ENCODE results near the gene NTHL1. TPM values are rescaled to one million over a fixed set of nuclear protein-coding genes. Genes with fewer than 3 reads are reported as not detected.
A peak's percentile ranks its signal among the peaks of the same experiment; 100 is the strongest.
"Not testable (repeated sequence)": the region's sequence is repeated elsewhere in the genome, so short reads cannot be mapped to it uniquely, and the experiment has no call there.

NTHL1 gene
- polyA plus RNA-seq, 3 donors, result 15.4 to 17.7 (median 16.9) TPM

- DNase-seq (ENCODE audit: low read depth in 3 of 3, low spot score in 2 of 3), result no peak
These were observed 4.5 kb downstream of the NTHL1 start for GRCh38 chr16:2042986-2043666.

GRCh38 chr16:2042171-2042985, 5.3 kb downstream of the NTHL1 start:
- DNase-seq (ENCODE audit: low read depth in 3 of 3, low spot score in 2 of 3), result no peak

GRCh38 chr16:2040787-2041522, 6.7 kb downstream of the NTHL1 start:
- no peak for DNase-seq (ENCODE audit: low read depth in 3 of 3, low spot score in 2 of 3)

- no peak for DNase-seq (ENCODE audit: low read depth in 3 of 3, low spot score in 2 of 3)
These were observed 7.4 kb downstream of the NTHL1 start for GRCh38 chr16:2040041-2040786.

- DNase-seq (ENCODE audit: low read depth in 3 of 3, low spot score in 2 of 3), result peak in 1 of 3 donors; percentile 84
These were observed 8.2 kb downstream of the NTHL1 start for GRCh38 chr16:2039274-2040031.

- DNase-seq (ENCODE audit: low read depth in 3 of 3, low spot score in 2 of 3), result peak in 1 of 3 donors; percentile 64
These were observed 9.0 kb downstream of the NTHL1 start for GRCh38 chr16:2038382-2039231.

GRCh38 chr16:2037647-2038381, 9.8 kb downstream of the NTHL1 start:
- no peak for DNase-seq (ENCODE audit: low read depth in 3 of 3, low spot score in 2 of 3)

GRCh38 chr16:2037115-2037514, 10.5 kb downstream of the NTHL1 start:
- DNase-seq (ENCODE audit: low read depth in 3 of 3, low spot score in 2 of 3), result no peak

- DNase-seq (ENCODE audit: low read depth in 3 of 3, low spot score in 2 of 3), result no peak
These were observed 11.3 kb downstream of the NTHL1 start for GRCh38 chr16:2036200-2036966.

- DNase-seq (ENCODE audit: low read depth in 3 of 3, low spot score in 2 of 3), result no peak
These were observed 12.0 kb downstream of the NTHL1 start for GRCh38 chr16:2035431-2036199.

- DNase-seq (ENCODE audit: low read depth in 3 of 3, low spot score in 2 of 3), result no peak
These were observed 12.8 kb downstream of the NTHL1 start for GRCh38 chr16:2034696-2035430.

GRCh38 chr16:2033909-2034695, 13.5 kb downstream of the NTHL1 start:
- not testable (repeated sequence) for DNase-seq (ENCODE audit: low read depth in 3 of 3, low spot score in 2 of 3)

- no peak for DNase-seq (ENCODE audit: low read depth in 3 of 3, low spot score in 2 of 3)
These were observed 14.4 kb downstream of the NTHL1 start for GRCh38 chr16:2033057-2033908.

GRCh38 chr16:2032285-2033056, 15.2 kb downstream of the NTHL1 start:
- DNase-seq (ENCODE audit: low read depth in 3 of 3, low spot score in 2 of 3), result no peak

Data from right renal cortex interstitium (tissue), 3 donors.